Measurements from ENCODE around the gene BTG4. TPM values are rescaled to one million over a fixed set of nuclear protein-coding genes. Genes with fewer than 3 reads are reported as not detected.

BTG4 gene
- total RNA-seq, 6 donors from 2014 or later: 0.24 to 4.1 (median 1.1) TPM; not detected in 3

DNA sequence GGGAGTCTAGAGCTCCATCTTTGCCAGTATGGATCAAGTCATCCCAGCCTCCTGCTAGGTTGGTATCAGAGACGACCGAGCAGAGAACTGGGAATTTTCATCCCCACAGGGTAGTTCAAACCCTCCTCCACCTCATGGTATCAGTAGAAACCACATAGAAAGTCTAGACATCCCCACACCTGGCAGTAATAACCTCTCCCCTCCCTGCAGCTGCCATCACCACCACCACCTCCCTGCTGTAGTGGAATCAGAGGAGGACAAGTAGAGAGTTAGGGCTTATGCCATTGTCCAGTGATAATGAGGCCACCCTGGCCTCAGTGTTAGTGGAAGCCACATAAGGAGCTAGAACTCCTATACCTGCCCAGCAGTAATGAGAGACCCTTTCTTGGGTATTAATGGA is 34.3 kb downstream of the BTG4 start:
- no peak overlapping the region for H3K27ac ChIP-seq
- no peaks in the 10 kb centered on the region for H3K27me3 ChIP-seq
- no peak for ATAC-seq (ENCODE audit: low FRiP score in 2 of 2)
- no peak overlapping the region for H3K4me3 ChIP-seq
- 91 to 93% methylated on average over 2 of the region's 2 CpGs for WGBS, 2 donors
- no peak for DNase-seq
- H3K9me3 ChIP-seq: peaks cover 0 to 4% (median under 1%) of the 10 kb centered on the region in 4 donors
- H3K36me3 ChIP-seq: no peaks in the 10 kb centered on the region
- TF ChIP-seq POLR2AphosphoS5 (IDR thresholded peaks at IDR 0.05): no peak
- no peak for TF ChIP-seq EP300 (IDR thresholded peaks at IDR 0.05)
- TF ChIP-seq POLR2A (IDR thresholded peaks at IDR 0.05): no peak
- TF ChIP-seq, protein P1, sequence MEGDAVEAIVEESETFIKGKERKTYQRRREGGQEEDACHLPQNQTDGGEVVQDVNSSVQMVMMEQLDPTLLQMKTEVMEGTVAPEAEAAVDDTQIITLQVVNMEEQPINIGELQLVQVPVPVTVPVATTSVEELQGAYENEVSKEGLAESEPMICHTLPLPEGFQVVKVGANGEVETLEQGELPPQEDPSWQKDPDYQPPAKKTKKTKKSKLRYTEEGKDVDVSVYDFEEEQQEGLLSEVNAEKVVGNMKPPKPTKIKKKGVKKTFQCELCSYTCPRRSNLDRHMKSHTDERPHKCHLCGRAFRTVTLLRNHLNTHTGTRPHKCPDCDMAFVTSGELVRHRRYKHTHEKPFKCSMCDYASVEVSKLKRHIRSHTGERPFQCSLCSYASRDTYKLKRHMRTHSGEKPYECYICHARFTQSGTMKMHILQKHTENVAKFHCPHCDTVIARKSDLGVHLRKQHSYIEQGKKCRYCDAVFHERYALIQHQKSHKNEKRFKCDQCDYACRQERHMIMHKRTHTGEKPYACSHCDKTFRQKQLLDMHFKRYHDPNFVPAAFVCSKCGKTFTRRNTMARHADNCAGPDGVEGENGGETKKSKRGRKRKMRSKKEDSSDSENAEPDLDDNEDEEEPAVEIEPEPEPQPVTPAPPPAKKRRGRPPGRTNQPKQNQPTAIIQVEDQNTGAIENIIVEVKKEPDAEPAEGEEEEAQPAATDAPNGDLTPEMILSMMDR (IDR thresholded peaks at IDR 0.05): no peak
- H3K4me1 ChIP-seq: no peaks in the 10 kb centered on the region

DNA sequence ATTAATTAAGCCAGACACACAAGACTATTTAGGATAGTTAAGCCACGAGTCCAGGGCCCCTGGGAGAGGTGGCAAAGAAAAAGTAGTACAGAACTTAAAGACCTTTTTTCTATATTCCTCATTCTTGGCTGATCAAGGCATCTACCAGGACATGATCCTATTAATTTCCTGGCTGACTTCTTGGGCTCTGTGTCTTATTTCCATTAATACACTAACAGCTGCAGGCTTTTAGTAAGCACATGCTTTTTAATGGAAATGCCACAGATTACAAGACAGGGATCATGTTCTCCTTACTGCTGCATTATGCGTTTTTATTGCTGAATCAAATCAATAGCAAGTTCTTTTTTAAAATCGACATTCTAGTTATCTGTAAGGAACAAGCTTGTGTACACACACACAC is 35.2 kb downstream of the BTG4 start:
- 68 to 69% methylated on average over 3 of the region's 3 CpGs for WGBS, 2 donors

DNA sequence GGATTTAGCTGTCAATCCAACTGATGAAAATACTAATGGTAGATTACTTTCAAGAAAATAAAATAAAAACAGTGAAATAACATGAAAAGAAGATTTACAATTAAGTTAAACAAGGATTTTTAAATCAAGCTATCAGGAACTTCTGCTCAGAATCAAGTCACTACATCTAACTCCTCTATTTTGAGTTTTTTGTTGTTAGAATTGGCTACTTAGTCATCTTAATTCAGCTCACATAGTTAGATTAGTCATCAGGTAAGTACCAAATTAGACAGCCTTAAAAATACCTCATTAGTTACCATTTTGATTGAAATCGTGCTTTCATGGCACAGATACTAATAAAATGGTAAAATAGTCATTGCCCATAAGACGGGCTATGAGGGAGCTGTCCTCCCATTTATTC is 35.8 kb downstream of the BTG4 start:
- Histone ChIP-seq H3K27me3 (no peaks in the 10 kb centered on the region), H3K9me3 (peaks cover 0 to 3% (median 0%) of the 10 kb centered on the region in 4 donors), H3K27ac (no peak overlapping the region), H3K4me3 (no peak overlapping the region), H3K36me3 (no peaks in the 10 kb centered on the region), H3K4me1 (no peaks in the 10 kb centered on the region)
- ATAC-seq (ENCODE audit: low FRiP score in 2 of 2): no peak
- TF ChIP-seq, protein P1 (IDR thresholded peaks at IDR 0.05): no peak
- TF ChIP-seq POLR2A (IDR thresholded peaks at IDR 0.05) (no peak), EP300 (IDR thresholded peaks at IDR 0.05) (no peak), POLR2AphosphoS5 (IDR thresholded peaks at IDR 0.05) (no peak)
- 40 to 41% methylated on average over 2 of the region's 2 CpGs for WGBS, 2 donors
- no peak for DNase-seq

More for the DNA sequence above, 35.2 kb downstream of the BTG4 start:
- no peak for ATAC-seq (ENCODE audit: low FRiP score in 2 of 2)
- Histone ChIP-seq H3K4me1 (no peaks in the 10 kb centered on the region), H3K27ac (no peak overlapping the region), H3K4me3 (no peak overlapping the region), H3K27me3 (no peaks in the 10 kb centered on the region), H3K36me3 (no peaks in the 10 kb centered on the region), H3K9me3 (peaks cover 0 to 3% (median 0%) of the 10 kb centered on the region in 4 donors)
- no peak for DNase-seq
- TF ChIP-seq POLR2A (IDR thresholded peaks at IDR 0.05) (no peak), POLR2AphosphoS5 (IDR thresholded peaks at IDR 0.05) (no peak), EP300 (IDR thresholded peaks at IDR 0.05) (no peak)
- TF ChIP-seq, protein P1 (IDR thresholded peaks at IDR 0.05): no peak

DNA sequence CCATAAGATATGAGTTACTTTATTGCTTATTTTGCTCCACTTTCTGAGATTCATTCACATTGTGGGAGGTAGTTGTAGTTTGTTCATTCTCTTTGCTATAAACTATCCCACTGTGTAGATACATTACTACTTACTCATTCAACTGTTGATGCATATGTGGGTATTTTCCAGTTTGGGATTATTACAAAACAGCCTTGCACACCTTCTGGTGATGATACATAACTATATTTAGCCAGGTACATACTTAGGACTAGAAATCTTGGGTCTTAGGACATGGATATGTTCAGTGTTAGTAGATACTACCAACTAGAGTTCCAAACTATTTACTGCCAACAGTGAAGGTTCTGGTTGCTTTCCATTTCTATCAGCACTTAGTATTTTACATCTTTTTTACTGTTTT is 37.8 kb downstream of the BTG4 start:
- Histone ChIP-seq H3K9me3 (peaks cover 0 to 3% (median 0%) of the 10 kb centered on the region in 4 donors), H3K36me3 (no peaks in the 10 kb centered on the region), H3K27ac (no peak overlapping the region), H3K27me3 (no peaks in the 10 kb centered on the region), H3K4me1 (no peaks in the 10 kb centered on the region), H3K4me3 (no peak overlapping the region)
- no peak for TF ChIP-seq EP300 (IDR thresholded peaks at IDR 0.05)
- TF ChIP-seq, protein P1 (IDR thresholded peaks at IDR 0.05): no peak
- no peak for TF ChIP-seq POLR2A (IDR thresholded peaks at IDR 0.05)
- TF ChIP-seq POLR2AphosphoS5 (IDR thresholded peaks at IDR 0.05): no peak
- DNase-seq (no peak), ATAC-seq (ENCODE audit: low FRiP score in 2 of 2) (no peak)

DNA sequence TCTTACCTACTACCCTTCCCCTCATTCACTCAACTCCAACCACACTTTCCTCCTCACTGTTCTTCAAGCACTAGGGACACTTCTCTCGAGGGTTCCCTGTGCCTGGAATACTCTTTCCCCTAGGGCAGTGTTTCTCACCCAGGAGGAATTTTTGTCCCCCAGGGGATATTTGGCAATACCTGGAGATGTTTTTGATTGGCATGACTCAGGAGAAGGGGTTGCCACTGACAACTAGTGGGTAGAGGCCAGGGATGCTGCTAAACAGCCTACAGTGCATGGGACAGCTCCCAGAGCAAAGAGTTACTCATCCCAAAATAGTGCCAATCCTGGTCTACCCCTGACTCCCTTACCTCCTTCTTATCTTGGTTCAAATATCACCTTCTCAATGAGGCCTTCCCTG is 40.0 kb downstream of the BTG4 start:
- no peak for TF ChIP-seq POLR2A (IDR thresholded peaks at IDR 0.05)
- no peak for TF ChIP-seq POLR2AphosphoS5 (IDR thresholded peaks at IDR 0.05)
- TF ChIP-seq EP300 (IDR thresholded peaks at IDR 0.05): no peak
- TF ChIP-seq, protein P1 (IDR thresholded peaks at IDR 0.05): no peak
- Histone ChIP-seq H3K4me1 (no peaks in the 10 kb centered on the region), H3K27ac (no peak overlapping the region), H3K9me3 (peaks cover 0 to 3% (median 0%) of the 10 kb centered on the region in 4 donors), H3K4me3 (no peak overlapping the region), H3K36me3 (no peaks in the 10 kb centered on the region), H3K27me3 (no peaks in the 10 kb centered on the region)
- ATAC-seq (ENCODE audit: low FRiP score in 2 of 2): no peak
- 81 to 100% methylated on average over 1 of the region's 1 CpG for WGBS, 2 donors
- no peak for DNase-seq

All from upper lobe of left lung (tissue), 6 donors.